Subcutaneous adipose tissue (tissue), 4 donors: ENCODE data around the gene PPP4R4. TPM values are rescaled to one million over a fixed set of nuclear protein-coding genes. Genes with fewer than 3 reads are reported as not detected.

Source experiments
- total RNA-seq, 4 donors: library from RNA; depleted of rRNA; stranded (reverse); fragments of >200 nt; gene quantifications; one replicate each; pipeline ENCODE4 v1.1.0, GENCODE V29; 2016
- TF ChIP-seq, protein P1 (sequence below): fragments of 450-650 bp; IDR thresholded peaks from one replicate; pipeline ENCODE4 v1.5.1; 2016; ENCODE audit warnings: low read depth, mild to moderate bottlenecking, control low read depth, antibody characterized with exemption, moderate library complexity

PPP4R4 gene
- total RNA-seq, 4 donors from 2014 or later: 0.33 to 3.4 (median 0.85) TPM

DNA sequence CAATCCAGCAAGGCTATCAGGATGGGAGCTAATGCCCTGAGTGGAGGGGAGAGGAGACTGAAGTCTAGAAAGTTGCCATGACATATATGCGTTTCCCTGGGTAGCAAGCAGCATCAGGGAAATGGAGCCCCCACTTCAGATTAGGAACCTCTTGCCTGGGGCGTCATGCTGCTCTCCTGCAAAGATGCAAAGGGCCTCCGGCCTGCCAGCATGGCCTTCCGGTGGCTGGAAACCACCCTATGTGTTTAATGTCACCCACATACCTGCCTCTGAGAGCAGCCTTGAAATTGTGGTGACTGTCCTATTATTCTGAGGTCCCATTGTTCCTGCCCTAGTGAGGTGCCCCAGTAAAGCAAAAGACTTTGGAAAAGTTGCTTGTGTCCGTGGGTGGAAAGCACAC, 34.7 kb upstream of the PPP4R4 start:
- TF ChIP-seq, protein P1, sequence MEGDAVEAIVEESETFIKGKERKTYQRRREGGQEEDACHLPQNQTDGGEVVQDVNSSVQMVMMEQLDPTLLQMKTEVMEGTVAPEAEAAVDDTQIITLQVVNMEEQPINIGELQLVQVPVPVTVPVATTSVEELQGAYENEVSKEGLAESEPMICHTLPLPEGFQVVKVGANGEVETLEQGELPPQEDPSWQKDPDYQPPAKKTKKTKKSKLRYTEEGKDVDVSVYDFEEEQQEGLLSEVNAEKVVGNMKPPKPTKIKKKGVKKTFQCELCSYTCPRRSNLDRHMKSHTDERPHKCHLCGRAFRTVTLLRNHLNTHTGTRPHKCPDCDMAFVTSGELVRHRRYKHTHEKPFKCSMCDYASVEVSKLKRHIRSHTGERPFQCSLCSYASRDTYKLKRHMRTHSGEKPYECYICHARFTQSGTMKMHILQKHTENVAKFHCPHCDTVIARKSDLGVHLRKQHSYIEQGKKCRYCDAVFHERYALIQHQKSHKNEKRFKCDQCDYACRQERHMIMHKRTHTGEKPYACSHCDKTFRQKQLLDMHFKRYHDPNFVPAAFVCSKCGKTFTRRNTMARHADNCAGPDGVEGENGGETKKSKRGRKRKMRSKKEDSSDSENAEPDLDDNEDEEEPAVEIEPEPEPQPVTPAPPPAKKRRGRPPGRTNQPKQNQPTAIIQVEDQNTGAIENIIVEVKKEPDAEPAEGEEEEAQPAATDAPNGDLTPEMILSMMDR: no peak

DNA sequence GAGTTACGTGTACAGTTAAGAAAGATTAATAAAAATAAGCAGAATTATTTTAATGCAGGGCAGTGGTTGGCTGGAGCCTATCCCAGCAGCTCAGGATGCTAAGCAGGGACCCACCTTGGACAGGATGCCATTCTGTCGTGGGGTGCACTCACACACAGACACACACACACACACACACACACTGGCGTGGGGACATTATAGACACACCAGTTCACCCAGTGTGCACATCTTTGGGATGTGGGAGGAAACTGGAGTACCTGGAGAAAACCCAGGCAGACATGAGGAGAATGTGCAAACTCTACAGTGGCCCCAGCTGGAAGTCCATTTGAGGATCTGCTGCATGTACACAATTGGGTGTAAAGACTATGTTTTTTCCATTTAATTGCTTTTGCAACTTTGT, 31.9 kb upstream of the PPP4R4 start:
- TF ChIP-seq, protein P1: no peak

DNA sequence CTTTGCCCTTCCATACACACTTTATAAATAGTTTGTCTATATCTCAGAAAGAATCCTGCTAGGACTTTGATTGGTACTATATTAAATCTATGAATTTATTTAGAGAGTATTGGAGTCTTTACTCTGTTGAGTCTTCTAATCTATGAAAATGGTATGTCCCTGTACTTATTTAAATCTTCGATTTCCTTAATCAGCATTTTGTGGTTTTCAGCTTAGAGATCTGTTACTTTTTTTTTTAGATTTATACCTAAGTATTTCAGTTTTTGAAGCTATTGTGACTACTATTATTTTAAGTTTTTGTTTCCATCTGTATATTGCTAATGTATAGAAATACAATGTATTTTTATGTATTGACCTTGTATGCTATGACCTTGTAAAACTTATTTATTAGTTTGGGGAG, 31.3 kb upstream of the PPP4R4 start:
- TF ChIP-seq, protein P1: no peak

DNA sequence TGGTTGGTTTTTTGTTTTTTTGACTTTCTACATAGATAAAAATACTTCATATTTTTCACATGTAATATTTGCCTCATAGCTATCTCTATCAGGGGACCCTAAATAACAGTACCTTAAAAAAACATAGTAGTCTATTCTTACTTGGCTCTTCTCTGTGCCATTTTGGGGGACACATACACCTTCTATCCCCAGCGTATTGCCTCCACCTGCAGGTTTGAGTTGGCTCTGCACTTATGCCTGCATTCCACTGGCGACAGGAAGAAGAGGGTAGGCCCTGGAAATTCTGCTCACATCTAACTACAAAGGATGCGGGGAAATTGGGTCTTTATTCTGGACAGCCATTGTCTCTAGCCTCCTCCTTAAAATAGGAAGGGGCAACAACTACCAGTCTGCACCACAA, 30.9 kb upstream of the PPP4R4 start:
- TF ChIP-seq, protein P1: no peak

DNA sequence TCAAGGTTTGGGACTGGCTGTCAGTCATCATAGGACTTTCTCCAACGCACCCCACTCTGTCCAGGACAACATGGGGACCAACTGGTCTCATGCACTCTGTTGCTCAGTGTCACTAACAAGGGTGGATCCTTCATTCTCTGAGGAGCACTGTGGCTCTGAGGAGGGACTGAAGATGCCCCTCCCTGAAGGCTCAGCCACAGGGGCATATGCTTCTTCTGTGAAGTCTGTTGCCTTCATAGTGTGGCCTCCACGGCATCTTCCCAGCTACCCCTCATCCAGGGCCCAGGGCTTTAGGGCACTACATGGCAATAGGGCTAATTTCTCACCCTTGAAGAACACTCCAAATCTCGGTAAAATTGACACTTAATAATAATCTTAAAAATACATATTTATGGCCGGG, 30.4 kb upstream of the PPP4R4 start:
- TF ChIP-seq, protein P1: no peak

DNA sequence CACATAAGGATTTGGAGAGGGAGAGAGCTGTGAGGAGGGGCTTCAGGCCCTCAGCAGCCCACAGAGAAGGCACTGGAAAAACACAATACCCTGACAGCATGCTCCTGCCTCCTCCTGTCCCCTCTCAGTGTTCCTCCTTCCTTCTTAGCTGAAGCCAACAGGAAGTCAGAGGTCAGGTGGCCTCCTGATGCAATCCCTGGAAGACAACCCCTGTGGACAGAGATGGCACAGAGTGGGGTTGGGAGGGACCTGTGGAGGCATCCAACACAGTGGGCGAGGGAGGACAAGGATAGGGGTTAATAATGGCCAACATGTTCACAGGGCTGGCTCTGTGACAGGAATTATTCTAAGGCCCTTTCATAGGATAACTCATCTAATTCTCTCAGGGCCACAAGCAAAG, 29.4 kb upstream of the PPP4R4 start:
- TF ChIP-seq, protein P1: no peak

DNA sequence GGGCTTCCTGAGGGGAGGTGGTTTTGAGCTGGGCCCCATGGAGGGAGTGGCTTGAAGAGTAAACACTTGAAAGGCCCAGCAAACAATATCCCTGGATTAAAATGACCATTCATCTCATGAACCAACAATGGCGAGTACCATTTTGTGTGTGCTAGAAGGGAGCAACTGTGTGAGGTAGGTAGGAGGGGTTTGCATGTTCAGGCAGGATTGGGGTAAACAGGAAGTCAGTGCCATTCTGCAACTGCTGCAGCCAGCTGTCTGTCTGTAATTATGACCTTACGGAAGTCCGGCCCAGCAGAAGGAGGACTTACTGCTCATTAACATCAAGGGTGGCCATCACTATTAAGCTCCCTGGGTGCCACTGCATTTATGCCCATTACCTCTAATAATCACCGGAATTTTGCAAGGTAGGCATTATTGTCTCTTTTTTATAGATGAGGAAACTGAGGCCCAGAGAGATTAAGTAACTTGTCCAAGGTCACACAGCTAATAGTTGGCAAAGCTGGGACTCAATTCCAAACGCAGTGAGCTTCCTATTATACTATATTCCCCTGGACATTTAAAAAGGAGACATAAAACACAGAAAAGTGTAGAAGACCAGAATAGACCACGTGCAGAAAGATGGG, 28.1 kb upstream of the PPP4R4 start:
- TF ChIP-seq, protein P1: no peak
